BE2C (cell line): ENCODE data around the gene COG2.

Experiments used
- DNase-seq: peaks from one replicate; pipeline ENCODE4 v3.0.0-alpha.2; 2020
- H3K27me3 ChIP-seq: fragments of 250-450 bp; sonication (Bioruptor Pico); 2 replicates; pipeline ENCODE4 v1.5.1; 2020; ENCODE audit warnings: mild to moderate bottlenecking
- H3K36me3 ChIP-seq: fragments of 250-450 bp; sonication (Bioruptor Pico); 2 replicates; pipeline ENCODE4 v1.5.1; 2020; ENCODE audit warnings: mild to moderate bottlenecking
- H3K4me1 ChIP-seq: fragments of 250-450 bp; sonication (Bioruptor Pico); 2 replicates; pipeline ENCODE4 v1.5.1; 2020
- H3K4me3 ChIP-seq: 2 replicates; pipeline ENCODE4 v1.5.1; 2011; ENCODE audit warnings: low read depth, low read length
- H3K9me3 ChIP-seq: fragments of 250-450 bp; sonication (Bioruptor Pico); 2 replicates; pipeline ENCODE4 v1.5.1; 2020
- CTCF ChIP-seq: IDR thresholded peaks from 2 replicates; pipeline ENCODE4 v1.5.1; 2012; ENCODE audit warnings: mild to moderate bottlenecking, low read depth, low read length

Gene COG2

GRCh38 chr1:230632273-230632873 lies 9.9 kb upstream of the COG2 start:
- peak; percentile 40 for DNase-seq

GRCh38 chr1:230633469-230633868 lies 8.8 kb upstream of the COG2 start:
- Histone ChIP-seq H3K9me3 (no peaks in the 10 kb centered on the region), H3K4me3 (no peak overlapping the region), H3K4me1 (no peaks in the 10 kb centered on the region), H3K36me3 (no peaks in the 10 kb centered on the region), H3K27me3 (peaks cover 8% of the 10 kb centered on the region)
- TF ChIP-seq CTCF, result no peak
- DNase-seq, result no peak

More at GRCh38 chr1:230632273-230632873, 9.9 kb upstream of the COG2 start:
- Histone ChIP-seq H3K27me3 (peaks cover 1% of the 10 kb centered on the region), H3K4me1 (no peaks in the 10 kb centered on the region), H3K4me3 (no peak overlapping the region), H3K36me3 (no peaks in the 10 kb centered on the region), H3K9me3 (no peaks in the 10 kb centered on the region)
- peak; percentile 85 for TF ChIP-seq CTCF

GRCh38 chr1:230634384-230634783 lies 7.9 kb upstream of the COG2 start:
- Histone ChIP-seq H3K4me3 (no peak overlapping the region), H3K36me3 (no peaks in the 10 kb centered on the region), H3K9me3 (no peaks in the 10 kb centered on the region), H3K27me3 (peaks cover 15% of the 10 kb centered on the region), H3K4me1 (no peaks in the 10 kb centered on the region)
- no peak for TF ChIP-seq CTCF
- no peak for DNase-seq

- no peak overlapping the region for H3K4me3 ChIP-seq
- H3K9me3 ChIP-seq, result no peaks in the 10 kb centered on the region
- no peak for TF ChIP-seq CTCF
- DNase-seq, result no peak
- H3K36me3 ChIP-seq, result no peaks in the 10 kb centered on the region
- H3K27me3 ChIP-seq, result peaks cover 20% of the 10 kb centered on the region
- no peaks in the 10 kb centered on the region for H3K4me1 ChIP-seq
Observed at GRCh38 chr1:230636575-230637148, 5.6 kb upstream of the COG2 start.

GRCh38 chr1:230639714-230640209 lies 2.5 kb upstream of the COG2 start:
- Histone ChIP-seq H3K9me3 (no peaks in the 10 kb centered on the region), H3K27me3 (peaks cover 20% of the 10 kb centered on the region), H3K36me3 (no peaks in the 10 kb centered on the region), H3K4me1 (0 out of 2 replicates have a peak, but pooled peaks cover 4% of the 10 kb centered on the region), H3K4me3 (no peak overlapping the region)
- no peak for DNase-seq
- TF ChIP-seq CTCF, result no peak

- Histone ChIP-seq H3K9me3 (no peaks in the 10 kb centered on the region), H3K4me3 (peak overlapping the region; percentile 98), H3K27me3 (peaks cover 20% of the 10 kb centered on the region), H3K4me1 (0 out of 2 replicates have a peak, but pooled peaks cover 4% of the 10 kb centered on the region), H3K36me3 (no peaks in the 10 kb centered on the region)
- no peak for DNase-seq
- TF ChIP-seq CTCF, result no peak
Observed at GRCh38 chr1:230641346-230641745, 935 bp upstream of the COG2 start.
